SIG-M5 treated with dmso at 0.1 percent for 504 hours (cell line): Measurements from ENCODE around the gene BMPR2.
"Not testable (repeated sequence)": the region's sequence is repeated elsewhere in the genome, so short reads cannot be mapped to it uniquely, and the experiment has no call there.

Experiments
- DNase-seq: peaks from one replicate; lab custom pipeline; 2025; ENCODE audit not compliant: unreplicated experiment; lab: John Stamatoyannopoulos, UW

BMPR2 gene

GRCh38 chr2:202444000-202444399 lies 67.9 kb downstream of the BMPR2 start:
- no peak for DNase-seq

- no peak for DNase-seq
Observed at GRCh38 chr2:202449344-202449743, 73.2 kb downstream of the BMPR2 start.

GRCh38 chr2:202450785-202451184 lies 74.7 kb downstream of the BMPR2 start:
- DNase-seq, result no peak

GRCh38 chr2:202452744-202453143 lies 76.6 kb downstream of the BMPR2 start:
- DNase-seq, result no peak

GRCh38 chr2:202454536-202454935 lies 78.4 kb downstream of the BMPR2 start:
- no peak for DNase-seq

GRCh38 chr2:202455114-202455513 lies 79.0 kb downstream of the BMPR2 start:
- no peak for DNase-seq

GRCh38 chr2:202460119-202460518 lies 84.0 kb downstream of the BMPR2 start:
- no peak for DNase-seq

- DNase-seq, result no peak
Observed at GRCh38 chr2:202479090-202479489, 103.0 kb downstream of the BMPR2 start.

GRCh38 chr2:202479610-202480009 lies 103.5 kb downstream of the BMPR2 start:
- no peak for DNase-seq

GRCh38 chr2:202486351-202486750 lies 110.2 kb downstream of the BMPR2 start:
- DNase-seq, result no peak

GRCh38 chr2:202488671-202489070 lies 112.5 kb downstream of the BMPR2 start:
- DNase-seq, result no peak

GRCh38 chr2:202490479-202490878 lies 114.4 kb downstream of the BMPR2 start:
- no peak for DNase-seq

GRCh38 chr2:202491514-202491913 lies 115.4 kb downstream of the BMPR2 start:
- no peak for DNase-seq

- DNase-seq, result no peak
Observed at GRCh38 chr2:202494300-202495229, 118.4 kb downstream of the BMPR2 start.

GRCh38 chr2:202495230-202495604 lies 119.1 kb downstream of the BMPR2 start:
- no peak for DNase-seq

GRCh38 chr2:202496835-202497472 lies 120.8 kb downstream of the BMPR2 start:
- not testable (repeated sequence) for DNase-seq

- not testable (repeated sequence) for DNase-seq
Observed at GRCh38 chr2:202497473-202497866, 121.3 kb downstream of the BMPR2 start.

- not testable (repeated sequence) for DNase-seq
Observed at GRCh38 chr2:202499841-202500240, 123.7 kb downstream of the BMPR2 start.

- DNase-seq, result not testable (repeated sequence)
Observed at GRCh38 chr2:202503276-202503675, 127.1 kb downstream of the BMPR2 start.

- DNase-seq, result no peak
Observed at GRCh38 chr2:202508686-202509085, 132.6 kb downstream of the BMPR2 start.

GRCh38 chr2:202510911-202511310 lies 134.8 kb downstream of the BMPR2 start:
- no peak for DNase-seq

GRCh38 chr2:202512176-202512575 lies 136.0 kb downstream of the BMPR2 start:
- DNase-seq, result no peak
